Cortex of kidney (tissue), 1 donor: ENCODE measurements around the gene FURIN.
"Not testable (repeated sequence)": the region's sequence is repeated elsewhere in the genome, so short reads cannot be mapped to it uniquely, and the experiment has no call there.

Experiments
- DNase-seq: peaks from one replicate; lab custom pipeline; 2025; lab: John Stamatoyannopoulos, UW

Gene FURIN

DNA sequence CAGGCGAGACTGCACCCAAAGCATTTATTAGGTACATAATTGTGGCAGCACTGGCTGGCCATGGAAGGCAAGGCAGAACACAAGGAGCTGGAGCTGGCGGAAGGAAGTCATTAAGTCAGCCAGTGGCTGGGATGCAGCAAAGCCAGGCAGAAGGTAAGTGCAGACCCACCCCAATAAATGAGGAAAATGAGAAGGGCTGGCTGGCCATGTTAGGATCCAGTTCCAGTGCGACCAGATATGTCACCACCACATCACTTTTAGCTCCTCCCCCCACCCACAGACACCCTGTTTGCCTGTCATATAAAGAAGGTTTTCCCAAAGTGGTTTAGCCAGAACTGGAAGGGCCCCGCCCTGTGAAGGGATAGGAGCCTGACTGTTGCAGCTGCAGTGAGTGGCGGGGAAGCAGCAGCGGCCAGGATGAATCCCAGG, at the start of gene FURIN:
Gene FURIN, plus strand, starts transcription at position 328 of the 429 bp plus-strand sequence. CDS start 7,153 bp downstream, outside the sequence.
- no peak for DNase-seq

DNA sequence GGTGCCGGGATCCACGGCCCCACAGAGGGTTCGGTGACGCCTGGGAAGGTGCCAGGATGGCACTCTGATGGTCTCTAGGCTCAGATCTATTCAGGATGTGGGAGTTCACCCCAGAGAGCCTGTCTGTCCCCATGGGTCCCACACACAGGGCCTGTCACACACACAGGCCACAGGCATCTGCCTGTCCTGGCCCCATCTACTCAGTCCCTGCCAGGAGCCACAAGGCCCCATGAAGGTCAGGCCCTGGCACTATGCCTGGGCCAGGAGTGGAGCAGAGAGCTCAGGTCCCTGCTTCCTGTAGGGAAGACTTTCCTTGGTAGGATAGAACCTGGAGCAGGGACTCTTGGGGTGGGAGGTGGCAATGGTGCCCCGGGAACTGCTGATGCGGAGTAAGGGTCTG, 49.0 kb upstream of the FURIN start:
- no peak for DNase-seq

DNA sequence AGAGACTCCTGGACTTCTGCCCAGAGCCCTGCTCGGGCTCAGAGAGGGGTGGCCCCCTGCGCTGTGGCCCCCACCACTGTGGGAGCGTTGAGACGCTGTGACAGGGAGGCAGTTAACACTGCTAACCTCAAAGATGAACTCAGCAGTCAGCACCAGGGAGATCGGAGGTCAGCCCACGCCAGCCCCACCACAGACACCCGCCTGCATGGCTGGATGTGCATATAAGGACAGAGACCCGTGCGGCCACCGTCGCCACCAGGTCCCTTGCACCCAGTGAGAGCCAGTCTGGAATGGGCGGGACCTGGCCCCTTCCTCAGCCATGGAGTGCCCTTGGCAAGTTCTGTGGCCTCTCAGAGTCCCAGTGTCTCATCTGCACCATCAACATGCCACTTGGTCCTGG, 48.5 kb upstream of the FURIN start:
- no peak for DNase-seq

GRCh38 chr15:90820481-90820880, 47.9 kb upstream of the FURIN start:
- no peak for DNase-seq

- DNase-seq, result no peak
Observed at GRCh38 chr15:90822204-90822955, 46.0 kb upstream of the FURIN start.

DNA sequence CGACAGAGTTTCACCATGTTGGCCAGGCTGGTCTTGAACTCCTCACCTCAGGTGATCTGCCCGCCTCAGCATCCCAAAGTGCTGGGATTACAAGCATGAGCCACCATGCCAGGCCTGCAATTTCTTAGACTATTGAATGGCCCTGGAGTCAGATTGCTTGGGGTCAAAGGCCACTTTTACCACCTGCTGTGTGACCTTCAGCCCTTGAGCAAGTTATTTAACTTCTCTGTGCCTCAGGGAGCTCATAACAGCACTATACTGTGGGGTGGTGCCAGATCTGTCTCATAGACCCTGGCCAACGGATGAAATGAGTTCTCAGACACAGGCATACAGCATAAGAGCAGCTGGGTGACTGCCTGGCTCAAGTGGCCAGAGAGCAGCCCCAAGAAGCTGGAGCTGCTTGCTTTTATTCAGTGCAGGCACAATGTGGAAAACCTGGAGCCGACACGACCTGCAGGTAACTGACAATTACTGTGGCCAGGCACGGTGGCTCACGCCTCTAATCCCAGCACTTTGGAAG, 44.9 kb upstream of the FURIN start:
- DNase-seq, result no peak

DNA sequence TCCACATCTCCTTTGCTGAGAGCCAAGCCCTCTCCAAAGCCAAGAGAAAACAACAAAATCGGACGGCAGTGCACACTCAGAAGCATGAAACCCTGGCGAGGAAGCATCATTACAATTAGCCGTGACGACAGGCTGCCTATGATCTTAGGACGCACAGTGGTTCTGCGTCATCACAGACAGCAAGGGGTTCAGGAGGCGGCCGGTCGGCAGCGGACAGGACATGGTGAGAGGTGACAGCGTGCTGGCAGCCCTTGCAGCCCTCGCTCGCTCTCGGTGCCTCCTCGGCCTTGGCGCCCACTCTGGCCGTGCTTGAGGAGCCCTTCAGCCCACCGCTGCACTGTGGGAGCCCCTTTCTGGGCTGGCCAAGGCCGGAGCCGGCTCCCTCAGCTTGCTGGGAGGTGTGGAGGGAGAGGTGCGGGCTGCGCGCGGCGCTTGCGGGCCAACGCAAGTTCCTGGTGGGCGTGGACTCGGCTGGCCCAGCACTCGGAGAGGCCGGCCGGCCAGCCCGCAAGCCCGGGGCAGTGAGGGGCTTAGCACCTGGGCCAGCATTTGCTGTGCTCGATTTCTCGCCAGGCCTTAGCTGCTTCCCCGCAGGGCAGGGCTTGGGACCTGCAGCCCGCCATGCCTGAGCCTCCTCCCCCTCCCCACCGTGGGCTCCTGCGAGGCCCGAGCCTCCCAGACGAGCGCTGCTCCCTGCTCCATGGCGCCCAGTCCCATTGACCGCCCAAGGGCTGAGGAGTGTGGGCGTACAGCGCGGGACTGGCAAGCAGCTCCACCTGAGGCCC, 43.1 kb upstream of the FURIN start:
- DNase-seq, result not testable (repeated sequence)

GRCh38 chr15:90826206-90826885, 42.0 kb upstream of the FURIN start:
- DNase-seq, result not testable (repeated sequence)

DNA sequence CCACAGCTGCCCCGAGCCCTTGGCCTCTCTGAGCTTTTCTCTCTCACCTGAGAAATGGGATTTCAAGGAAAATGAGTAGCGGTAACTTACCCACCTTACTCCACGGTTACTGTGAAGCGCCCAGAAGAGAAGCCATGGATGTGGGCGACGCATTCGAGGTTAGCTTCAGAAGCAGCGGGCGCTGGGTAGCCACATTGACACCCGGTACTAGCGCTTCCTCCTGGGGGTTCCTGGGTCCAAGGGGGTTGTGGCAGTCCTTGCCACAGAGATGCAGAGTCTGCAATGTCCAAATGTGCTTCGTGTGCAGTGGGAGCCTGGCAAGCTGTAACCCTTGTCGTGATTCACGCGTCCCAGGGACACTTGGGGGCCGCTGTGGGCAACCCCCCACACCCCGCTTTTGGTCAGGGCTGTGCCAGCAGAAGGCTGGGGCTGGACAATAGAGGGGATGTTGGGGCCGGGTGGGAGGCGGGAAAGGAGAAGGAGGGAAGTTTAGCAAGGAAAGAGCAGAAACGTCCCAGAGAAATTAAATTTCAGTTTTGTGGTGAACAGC, 41.4 kb upstream of the FURIN start:
- no peak for DNase-seq

DNA sequence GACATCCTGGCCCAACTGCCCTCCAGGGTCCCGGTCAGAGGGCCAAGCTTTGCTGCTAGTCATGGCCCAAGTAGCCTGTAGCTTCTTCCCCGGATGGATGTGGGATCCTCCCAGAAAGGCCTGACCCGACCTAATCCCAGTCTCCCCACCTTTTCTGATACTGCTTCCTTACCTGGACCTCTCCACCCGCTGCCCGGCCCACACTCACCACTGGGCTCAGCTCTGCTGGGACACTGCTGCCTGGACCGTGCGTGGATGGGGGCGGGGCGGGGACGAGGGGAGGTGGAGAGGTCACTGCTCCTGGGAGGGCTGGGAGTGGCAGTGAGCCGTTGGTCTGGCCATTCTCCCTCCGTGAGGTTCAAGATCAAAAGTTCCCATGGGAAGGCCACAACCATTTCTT, 40.3 kb upstream of the FURIN start:
- DNase-seq, result no peak

DNA sequence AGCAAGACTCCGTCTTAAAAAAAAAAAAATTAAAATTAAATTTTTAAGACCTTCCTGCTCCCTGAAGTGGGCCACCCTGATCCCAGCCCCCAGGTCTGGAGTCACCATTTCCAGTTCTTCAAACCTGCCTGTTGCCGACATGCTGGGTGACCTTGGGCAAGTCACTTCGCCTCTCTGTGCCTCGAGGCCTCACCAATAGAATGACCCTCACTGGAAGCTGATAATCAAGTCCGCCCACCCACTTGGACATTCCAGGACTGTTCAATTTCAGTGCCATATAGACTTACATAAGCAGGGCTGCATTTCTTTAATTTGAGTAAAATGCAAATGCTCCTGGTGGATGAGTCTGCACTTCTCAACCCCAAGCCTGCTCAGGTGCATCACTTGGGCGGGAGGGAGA, 39.3 kb upstream of the FURIN start:
- no peak for DNase-seq

GRCh38 chr15:90829942-90830440, 38.4 kb upstream of the FURIN start:
- no peak for DNase-seq

DNA sequence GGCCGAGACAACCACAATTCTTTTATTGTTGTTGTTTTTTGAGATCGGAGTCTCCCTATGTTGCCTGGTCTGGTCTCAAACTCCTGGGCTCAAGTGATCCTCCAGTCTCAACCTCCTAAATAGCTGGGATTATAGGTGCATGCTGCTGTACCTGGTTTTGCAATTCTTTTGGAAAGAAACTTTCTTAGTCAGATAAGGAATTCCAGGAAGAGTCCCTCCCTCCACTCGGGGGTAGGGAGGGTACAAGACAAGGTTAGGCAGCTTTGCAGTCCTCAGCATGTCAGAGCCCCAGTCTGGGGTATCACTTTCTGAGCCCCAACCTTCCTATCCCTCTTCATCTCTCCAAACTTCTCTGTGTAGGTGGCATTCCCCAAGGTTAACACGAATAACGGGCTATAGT, 33.8 kb upstream of the FURIN start:
- no peak for DNase-seq

- no peak for DNase-seq
Observed at GRCh38 chr15:90836296-90836871, 32.0 kb upstream of the FURIN start.

DNA sequence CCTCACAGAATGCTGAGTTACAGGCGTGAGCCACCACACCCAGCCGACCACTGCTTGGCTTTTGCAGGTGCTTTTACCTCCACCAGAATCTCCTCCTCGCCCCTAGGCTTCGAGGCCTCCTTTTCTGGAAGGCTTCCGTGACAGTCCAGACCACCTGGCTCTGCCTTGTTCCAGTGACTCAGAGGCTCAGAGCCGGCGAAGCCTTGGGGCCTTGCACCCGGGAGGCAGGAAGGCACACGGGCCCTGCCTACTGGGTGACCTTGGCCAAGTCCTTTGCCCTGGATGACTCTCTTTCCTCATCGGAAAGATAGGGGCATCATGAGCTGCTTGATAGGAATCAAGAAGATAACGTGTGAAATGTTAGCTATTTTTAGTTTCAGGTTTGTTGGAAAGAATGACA, 31.3 kb upstream of the FURIN start:
- DNase-seq, result no peak

- DNase-seq, result no peak
Observed at GRCh38 chr15:90838139-90838538, 30.2 kb upstream of the FURIN start.

GRCh38 chr15:90838544-90838943, 29.8 kb upstream of the FURIN start:
- no peak for DNase-seq

- DNase-seq, result no peak
Observed at GRCh38 chr15:90839187-90840071, 29.0 kb upstream of the FURIN start.

DNA sequence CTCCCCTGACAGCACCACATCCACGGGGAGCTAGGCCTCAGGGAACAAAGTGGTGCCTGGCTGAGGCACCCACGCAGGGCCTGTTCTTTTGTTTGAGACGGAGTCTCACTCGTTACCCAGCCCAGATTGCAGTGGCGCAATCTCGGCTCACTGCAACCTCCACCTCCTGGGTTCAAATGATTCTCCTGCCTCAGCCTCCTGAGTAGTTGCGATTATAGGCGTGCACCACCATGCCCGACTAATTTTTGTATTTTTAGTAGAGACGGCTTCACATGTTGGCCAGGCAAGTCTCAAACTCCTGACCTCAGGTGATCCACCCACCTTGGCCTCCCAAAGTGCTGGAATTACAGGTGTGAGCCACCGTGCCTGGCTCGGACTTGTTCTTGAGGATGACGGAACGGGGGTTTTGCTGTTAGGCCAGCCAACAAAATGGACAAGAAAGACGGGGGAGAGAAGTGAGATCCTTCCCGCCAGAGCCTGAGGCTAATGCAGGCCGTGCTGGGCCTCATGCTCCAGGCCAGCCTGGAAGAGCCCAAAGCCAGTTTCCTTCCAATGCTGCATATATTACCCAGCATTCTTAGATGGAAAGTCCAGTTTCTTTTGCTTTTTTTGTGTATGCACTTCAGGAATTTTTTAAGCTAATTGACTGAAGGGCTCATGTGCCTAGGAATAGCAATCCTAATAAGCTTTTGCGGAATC, 28.1 kb upstream of the FURIN start:
- no peak for DNase-seq

DNA sequence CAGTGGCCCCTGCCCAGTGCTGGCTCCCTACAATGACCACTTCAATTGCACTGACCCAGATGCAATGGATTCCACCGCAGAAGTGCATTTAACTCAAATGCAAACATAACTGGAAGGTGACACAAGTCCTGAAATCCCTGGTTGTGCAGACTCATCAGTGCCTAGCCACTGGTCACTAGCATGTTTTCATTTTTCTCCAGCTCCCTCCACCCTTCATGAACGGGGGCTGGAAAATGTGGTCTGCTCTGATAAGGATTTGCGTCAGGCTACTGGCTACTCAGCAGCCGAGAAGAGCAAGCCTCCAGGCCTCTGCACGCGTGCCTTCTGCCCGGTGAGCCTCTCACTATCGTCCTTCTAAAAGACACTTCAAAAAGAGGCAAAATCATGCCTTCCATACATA, 27.4 kb upstream of the FURIN start:
- DNase-seq, result no peak
